HS-27A (cell line): ENCODE results near the gene RORC.
A peak's percentile ranks its signal among the peaks of the same experiment; 100 is the strongest.
"Not testable (repeated sequence)": the region's sequence is repeated elsewhere in the genome, so short reads cannot be mapped to it uniquely, and the experiment has no call there.

Experiments
- DNase-seq: peaks from one replicate; pipeline ENCODE4 v3.0.0-alpha.2; 2012; ENCODE audit warnings: low read depth, missing footprints

Gene RORC

GRCh38 chr1:151774256-151774922, 57.2 kb downstream of the RORC start:
- no peak for DNase-seq

GRCh38 chr1:151773702-151774101, 57.9 kb downstream of the RORC start:
- no peak for DNase-seq

- DNase-seq, result not testable (repeated sequence)
Measured at GRCh38 chr1:151769270-151769669, 62.3 kb downstream of the RORC start.

- DNase-seq, result not testable (repeated sequence)
Measured at GRCh38 chr1:151768351-151769066, 63.1 kb downstream of the RORC start.

- no peak for DNase-seq
Measured at GRCh38 chr1:151763990-151764389, 67.6 kb downstream of the RORC start.

- DNase-seq, result peak; percentile 29
Measured at GRCh38 chr1:151762941-151763921, 68.4 kb downstream of the RORC start, which contains the start of gene MRPL9. MRPL9 (minus strand) TSS chr1:151763496; CDS start chr1:151763479, 17 bp downstream.

GRCh38 chr1:151760597-151761385, 70.8 kb downstream of the RORC start:
- DNase-seq, result no peak

GRCh38 chr1:151759241-151759640, 72.4 kb downstream of the RORC start:
- no peak for DNase-seq

GRCh38 chr1:151756291-151756690, 75.3 kb downstream of the RORC start:
- no peak for DNase-seq
